Islet precursor cell (in vitro differentiated cells): ENCODE measurements around the gene CTNNA1.
"Not testable (repeated sequence)": the region's sequence is repeated elsewhere in the genome, so short reads cannot be mapped to it uniquely, and the experiment has no call there.

Experiments used
- DNase-seq: peaks from one replicate; pipeline ENCODE4 v3.0.0-alpha.2; 2018

The CTNNA1 gene

GRCh38 chr5:138752951-138753793 is at the start of gene CTNNA1:
Gene CTNNA1 (plus strand): TSS chr5:138753425. CDS start chr5:138781925, 28,500 bp downstream.
- peak; percentile 94 for DNase-seq

- not testable (repeated sequence) for DNase-seq
Observed at GRCh38 chr5:138703777-138704176, 49.4 kb upstream of the CTNNA1 start.

GRCh38 chr5:138705007-138705406 is 48.2 kb upstream of the CTNNA1 start:
- no peak for DNase-seq

- DNase-seq: no peak
Observed at GRCh38 chr5:138705567-138705966, 47.7 kb upstream of the CTNNA1 start.

GRCh38 chr5:138706655-138707480 is 46.4 kb upstream of the CTNNA1 start:
- peak; percentile 90 for DNase-seq

- no peak for DNase-seq
Observed at GRCh38 chr5:138708791-138709190, 44.4 kb upstream of the CTNNA1 start.

GRCh38 chr5:138709202-138709601 is 44.0 kb upstream of the CTNNA1 start:
- DNase-seq: no peak

GRCh38 chr5:138711087-138711486 is 42.1 kb upstream of the CTNNA1 start:
- no peak for DNase-seq

- DNase-seq: no peak
Observed at GRCh38 chr5:138711811-138712210, 41.4 kb upstream of the CTNNA1 start.

GRCh38 chr5:138712324-138712723 is 40.9 kb upstream of the CTNNA1 start:
- DNase-seq: no peak

- DNase-seq: no peak
Observed at GRCh38 chr5:138712791-138713190, 40.4 kb upstream of the CTNNA1 start.

GRCh38 chr5:138713247-138713646 is 40.0 kb upstream of the CTNNA1 start:
- no peak for DNase-seq

- no peak for DNase-seq
Observed at GRCh38 chr5:138714694-138715093, 38.5 kb upstream of the CTNNA1 start.

GRCh38 chr5:138715931-138716432 is 37.2 kb upstream of the CTNNA1 start:
- DNase-seq: not testable (repeated sequence)

GRCh38 chr5:138716456-138716924 is 36.7 kb upstream of the CTNNA1 start:
- peak; percentile 75 for DNase-seq

- DNase-seq: no peak
Observed at GRCh38 chr5:138717399-138717798, 35.8 kb upstream of the CTNNA1 start.

GRCh38 chr5:138719811-138720210 is 33.4 kb upstream of the CTNNA1 start:
- no peak for DNase-seq

GRCh38 chr5:138720840-138721239 is 32.4 kb upstream of the CTNNA1 start:
- DNase-seq: no peak

GRCh38 chr5:138721979-138722378 is 31.2 kb upstream of the CTNNA1 start:
- DNase-seq: no peak

GRCh38 chr5:138722544-138723177 is 30.6 kb upstream of the CTNNA1 start:
- no peak for DNase-seq

GRCh38 chr5:138724470-138725146 is 28.6 kb upstream of the CTNNA1 start:
- DNase-seq: peak; percentile 79

GRCh38 chr5:138725153-138725817 is 27.9 kb upstream of the CTNNA1 start:
- peak; percentile 96 for DNase-seq
